ENCODE measurements around the gene GLYR1.
A peak's percentile ranks its signal among the peaks of the same experiment; 100 is the strongest.

The GLYR1 gene

GRCh38 chr16:4837733-4838501 lies 9.2 kb downstream of the GLYR1 start (continued):
- TF ChIP-seq ZNF341 (tag by site-specific recombination; IDR thresholded peaks at IDR 0.05; ENCODE audit: low read depth) (peak; percentile 21; the same call in 1 of the 2 replicates), PBX3 (CRISPR knock-in tag; IDR thresholded peaks at IDR 0.05) (no peak), ZNF623 (tag by site-specific recombination; IDR thresholded peaks at IDR 0.05) (peak; percentile 68), ZBTB11 (tag by site-specific recombination; conservative IDR thresholded peaks at IDR 0.05; ENCODE audit: low read depth) (peak; percentile 67), ZNF510 (tag by site-specific recombination; IDR thresholded peaks at IDR 0.05; ENCODE audit: insufficient replicate concordance) (peak; percentile 41), GLIS2 (tag by site-specific recombination; IDR thresholded peaks at IDR 0.05) (no peak), ZNF664 (tag by site-specific recombination; IDR thresholded peaks at IDR 0.05) (0 out of 2 replicates have a peak, but pooled peaks have one; percentile 35), REST (tag by site-specific recombination; IDR thresholded peaks at IDR 0.05) (peak; percentile 34; the same call in 1 of the 2 replicates), ZNF433 (tag by site-specific recombination; IDR thresholded peaks at IDR 0.05; ENCODE audit: low read depth) (peak; percentile 46; the same call in 1 of the 2 replicates), ZNF18 (tag by site-specific recombination; IDR thresholded peaks at IDR 0.05) (no peak), ZNF555 (tag by site-specific recombination; conservative IDR thresholded peaks at IDR 0.05) (peak; percentile 69), ZNF292 (tag by site-specific recombination; IDR thresholded peaks at IDR 0.05; ENCODE audit: borderline replicate concordance, low read depth) (peak; percentile 62; the same call in 1 of the 2 replicates), ZNF266 (tag by site-specific recombination; IDR thresholded peaks at IDR 0.05; ENCODE audit: low read depth) (peak; percentile 70; the same call in 1 of the 2 replicates), ZNF629 (tag by site-specific recombination; IDR thresholded peaks at IDR 0.05) (peak; percentile 53; the same call in 1 of the 2 replicates), ZNF223 (tag by site-specific recombination; IDR thresholded peaks at IDR 0.05) (no peak), ZXDB (tag by site-specific recombination; IDR thresholded peaks at IDR 0.05) (peak; percentile 48; the same call in 1 of the 2 replicates)
